BLaER1 (cell line): ENCODE results near the gene CARM1.

Source experiments
- H3K27ac ChIP-seq: shearing (Covaris generic); formaldehyde crosslinking; 2 replicates; pipeline ENCODE4 v1.8.1; 2022
- H3K27me3 ChIP-seq: shearing (Covaris generic); formaldehyde crosslinking; 2 replicates; pipeline ENCODE4 v1.8.1; 2022
- H3K36me3 ChIP-seq: shearing (Covaris generic); formaldehyde crosslinking; 2 replicates; pipeline ENCODE4 v1.8.1; 2022
- H3K4me1 ChIP-seq: shearing (Covaris generic); formaldehyde crosslinking; 2 replicates; pipeline ENCODE4 v1.8.1; 2022
- H3K4me2 ChIP-seq: shearing (Covaris generic); formaldehyde crosslinking; 2 replicates; pipeline ENCODE4 v1.8.1; 2022
- H3K4me3 ChIP-seq: shearing (Covaris generic); formaldehyde crosslinking; 2 replicates; pipeline ENCODE4 v1.8.1; 2022
- H3K9ac ChIP-seq: shearing (Covaris generic); formaldehyde crosslinking; 2 replicates; pipeline ENCODE4 v1.8.1; 2022
- H3K9me3 ChIP-seq: shearing (Covaris generic); formaldehyde crosslinking; 2 replicates; pipeline ENCODE4 v1.8.1; 2022
- H4K20me1 ChIP-seq: shearing (Covaris generic); formaldehyde crosslinking; 2 replicates; pipeline ENCODE4 v1.8.1; 2022
- Cebpa-rat ChIP-seq: shearing (Covaris generic); IDR thresholded peaks from 2 replicates; pipeline ENCODE4 v1.8.1; 2022

CARM1 gene

DNA sequence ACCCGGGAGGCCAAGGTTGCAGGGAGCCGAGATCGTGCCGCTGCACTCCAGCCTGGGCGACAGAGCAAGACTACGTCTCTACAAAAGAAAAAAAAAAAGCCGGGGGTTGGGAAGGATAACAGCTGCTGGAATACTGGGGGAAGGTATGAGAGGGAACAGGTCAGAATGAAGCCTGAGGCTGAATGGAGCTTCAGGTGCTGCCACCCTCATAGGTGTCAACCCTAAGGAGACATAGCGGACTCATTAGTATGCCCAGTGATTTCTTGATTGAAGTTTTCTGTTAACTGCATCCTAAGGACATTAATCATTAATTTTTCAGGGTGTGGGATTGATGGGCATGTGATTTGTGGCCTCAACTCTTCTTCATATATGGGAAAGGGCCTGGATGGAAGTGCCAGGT, 95.5 kb downstream of the CARM1 start:
- Histone ChIP-seq H3K4me3 (no peak overlapping the region), H4K20me1 (peaks cover 95% of the 10 kb centered on the region), H3K4me1 (peaks cover 97% of the 10 kb centered on the region), H3K9ac (peak overlapping the region; percentile 33; the same call in 1 of the 2 replicates), H3K27me3 (no peaks in the 10 kb centered on the region), H3K9me3 (no peaks in the 10 kb centered on the region), H3K4me2 (peak overlapping the region; percentile 87), H3K27ac (peak overlapping the region; percentile 92), H3K36me3 (peaks cover 12% of the 10 kb centered on the region; the same call in 1 of the 2 replicates)
- no peak for TF ChIP-seq Cebpa-rat

DNA sequence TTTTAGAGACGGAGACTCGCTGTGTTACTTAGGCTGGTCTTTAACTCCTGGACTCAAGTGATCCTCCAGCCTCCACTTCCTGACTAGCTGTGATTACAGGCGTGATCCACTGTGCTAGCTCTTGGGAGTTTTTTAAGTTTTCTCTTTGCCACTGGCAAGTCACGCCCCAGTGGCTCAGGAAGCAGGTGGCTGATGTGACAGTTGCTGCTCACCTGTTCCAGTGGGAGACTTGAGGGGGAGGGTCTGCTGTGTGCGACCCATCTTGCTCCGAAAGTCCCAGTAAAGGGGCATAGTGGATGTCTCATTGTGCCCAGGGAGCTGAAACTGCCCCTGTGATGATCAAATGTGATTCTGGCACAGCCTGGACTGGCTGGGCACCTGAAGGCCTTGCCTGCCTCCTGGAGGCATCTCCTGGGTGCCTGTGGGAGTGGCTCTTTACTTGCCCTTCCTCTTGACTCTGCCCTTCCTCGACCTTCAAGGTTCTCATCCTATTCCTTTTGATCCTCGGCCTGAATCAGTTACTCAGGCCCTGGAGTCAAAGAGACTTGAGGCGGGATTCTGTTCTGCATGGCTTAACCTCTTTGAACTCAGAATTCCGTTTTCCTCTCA, 97.3 kb downstream of the CARM1 start:
- peak overlapping the region; percentile 87 for H3K4me2 ChIP-seq
- peaks cover 100% of the 10 kb centered on the region for H3K4me1 ChIP-seq
- H3K36me3 ChIP-seq = peaks cover 12% of the 10 kb centered on the region; the same call in 1 of the 2 replicates
- peaks cover 98% of the 10 kb centered on the region for H4K20me1 ChIP-seq
- H3K4me3 ChIP-seq = peak overlapping the region; percentile 55
- H3K27ac ChIP-seq = peak overlapping the region; percentile 92
- H3K9ac ChIP-seq = peak overlapping the region; percentile 78
- H3K27me3 ChIP-seq = no peaks in the 10 kb centered on the region
- no peak for TF ChIP-seq Cebpa-rat
- no peaks in the 10 kb centered on the region for H3K9me3 ChIP-seq

DNA sequence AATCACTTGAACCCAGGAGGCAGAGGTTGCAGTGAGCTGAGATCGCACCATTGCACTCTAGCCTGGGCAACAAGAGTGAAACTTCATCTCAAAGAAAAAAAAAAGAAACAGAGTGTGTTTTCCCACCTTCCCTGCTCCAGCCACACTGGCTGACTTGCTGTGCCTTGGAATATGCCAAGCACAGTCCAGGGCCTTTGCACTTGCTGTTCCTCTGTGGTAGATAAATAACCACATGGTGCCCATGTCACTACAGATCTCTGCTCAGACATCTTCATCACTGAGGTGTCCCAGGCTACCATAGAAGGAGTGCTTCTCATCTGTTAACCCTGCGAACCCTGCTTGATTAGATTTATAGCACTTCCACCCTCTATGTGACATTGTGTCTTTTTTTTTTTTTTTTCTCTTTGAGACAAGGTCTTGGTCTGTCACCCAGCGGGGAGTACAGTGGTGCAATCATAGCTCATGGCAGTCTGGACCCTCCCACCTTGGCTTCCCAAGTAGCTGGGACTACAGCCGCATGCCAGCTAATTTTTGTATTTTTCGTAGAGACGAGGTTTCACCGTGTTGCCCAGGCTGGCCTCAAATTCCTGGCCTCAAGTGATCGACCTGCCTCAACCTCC, 99.9 kb downstream of the CARM1 start:
- peak overlapping the region; percentile 87 for H3K4me2 ChIP-seq
- no peaks in the 10 kb centered on the region for H3K27me3 ChIP-seq
- peak overlapping the region; percentile 92 for H3K27ac ChIP-seq
- peaks cover 96% of the 10 kb centered on the region for H4K20me1 ChIP-seq
- H3K4me3 ChIP-seq = no peak overlapping the region
- peaks cover 14% of the 10 kb centered on the region for H3K36me3 ChIP-seq
- no peak overlapping the region for H3K9ac ChIP-seq
- no peaks in the 10 kb centered on the region for H3K9me3 ChIP-seq
- peaks cover 99% of the 10 kb centered on the region for H3K4me1 ChIP-seq
- no peak for TF ChIP-seq Cebpa-rat
